Vagina (tissue), 2 donors: ENCODE results near the gene ZIC4. TPM values are rescaled to one million over a fixed set of nuclear protein-coding genes. Genes with fewer than 3 reads are reported as not detected.

ENCODE experiments used
- DNase-seq, 2 donors: peaks; one replicate each; pipeline ENCODE4 v3.0.0-alpha.2; 2017; ENCODE audit errors: extremely low spot score in 2 of 2
- H3K27ac ChIP-seq: fragments of 200-600 bp; sonication (generic); one replicate; pipeline ENCODE4 v1.5.1; 2019
- H3K27me3 ChIP-seq: fragments of 200-600 bp; sonication (generic); one replicate; pipeline ENCODE4 v1.5.1; 2019
- H3K36me3 ChIP-seq, 2 donors: fragments of 200-600 bp; sonication (generic); one replicate each; pipeline ENCODE4 v1.5.1; 2017 to 2019
- H3K4me1 ChIP-seq: fragments of 200-600 bp; sonication (generic); one replicate; pipeline ENCODE4 v1.5.1; 2019
- H3K4me3 ChIP-seq, 2 donors: fragments of 200-600 bp; sonication (generic); 1 replicate in 1 of 2; 2 replicates in 1 of 2; pipeline ENCODE4 v1.5.1; 2016 to 2019
- H3K9me3 ChIP-seq: fragments of 200-600 bp; sonication (generic); one replicate; pipeline ENCODE4 v1.5.1; 2019
- POLR2A ChIP-seq, 2 donors: fragments of 450-650 bp; IDR thresholded peaks; one replicate each; pipeline ENCODE4 v1.6.1; 2017; ENCODE audit warnings: antibody characterized with exemption in 2 of 2, mild to moderate bottlenecking in 2 of 2, moderate library complexity in 2 of 2
- POLR2AphosphoS5 ChIP-seq, 2 donors: sonication (generic); formaldehyde crosslinking; IDR thresholded peaks; one replicate each; pipeline ENCODE4 v1.9.0; 2017; ENCODE audit warnings: antibody characterized with exemption in 2 of 2, mild to moderate bottlenecking in 2 of 2, low read depth in 1 of 2; ENCODE audit not compliant: insufficient read depth in 1 of 2
- intact Hi-C: fragments of 100-400 bp; cut with DNase I; formaldehyde crosslinking; loops from one replicate; pipeline ENCODE4 v1.15.1; 2023
- total RNA-seq: library from RNA; depleted of rRNA; stranded (reverse); fragments of >200 nt; gene quantifications from one replicate; pipeline ENCODE4 v1.2.3, GENCODE V29; 2016
- TF ChIP-seq, protein P1 (sequence below), 3 experiments: fragments of 450-650 bp in 2 of 3; fragments of 200-600 bp in 1 of 3; sonication (generic) in 1 of 3; IDR thresholded peaks; one replicate each; pipeline ENCODE4 v1.5.1; 2017 to 2019; ENCODE audit warnings: antibody characterized with exemption in 3 of 3, mild to moderate bottlenecking in 2 of 3, moderate library complexity in 2 of 3

Gene ZIC4
- total RNA-seq, 1 donor from 2014 or later: not detected

- intact Hi-C loops: no loop called here
- H3K27me3 ChIP-seq: peaks cover 20% of the 10 kb centered on the region
- H3K4me1 ChIP-seq: peaks cover 10% of the 10 kb centered on the region
- no peak overlapping the region for H3K27ac ChIP-seq
- H3K4me3 ChIP-seq: no peak overlapping the region
- H3K36me3 ChIP-seq: no peaks in the 10 kb centered on the region
- no peak for DNase-seq
- H3K9me3 ChIP-seq: no peaks in the 10 kb centered on the region
- TF ChIP-seq POLR2AphosphoS5 (IDR thresholded peaks at IDR 0.05; ENCODE audit: insufficient read depth in 1 of 2, low read depth in 1 of 2) (no peak), POLR2A (IDR thresholded peaks at IDR 0.05) (no peak)
- TF ChIP-seq, protein P1, sequence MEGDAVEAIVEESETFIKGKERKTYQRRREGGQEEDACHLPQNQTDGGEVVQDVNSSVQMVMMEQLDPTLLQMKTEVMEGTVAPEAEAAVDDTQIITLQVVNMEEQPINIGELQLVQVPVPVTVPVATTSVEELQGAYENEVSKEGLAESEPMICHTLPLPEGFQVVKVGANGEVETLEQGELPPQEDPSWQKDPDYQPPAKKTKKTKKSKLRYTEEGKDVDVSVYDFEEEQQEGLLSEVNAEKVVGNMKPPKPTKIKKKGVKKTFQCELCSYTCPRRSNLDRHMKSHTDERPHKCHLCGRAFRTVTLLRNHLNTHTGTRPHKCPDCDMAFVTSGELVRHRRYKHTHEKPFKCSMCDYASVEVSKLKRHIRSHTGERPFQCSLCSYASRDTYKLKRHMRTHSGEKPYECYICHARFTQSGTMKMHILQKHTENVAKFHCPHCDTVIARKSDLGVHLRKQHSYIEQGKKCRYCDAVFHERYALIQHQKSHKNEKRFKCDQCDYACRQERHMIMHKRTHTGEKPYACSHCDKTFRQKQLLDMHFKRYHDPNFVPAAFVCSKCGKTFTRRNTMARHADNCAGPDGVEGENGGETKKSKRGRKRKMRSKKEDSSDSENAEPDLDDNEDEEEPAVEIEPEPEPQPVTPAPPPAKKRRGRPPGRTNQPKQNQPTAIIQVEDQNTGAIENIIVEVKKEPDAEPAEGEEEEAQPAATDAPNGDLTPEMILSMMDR (IDR thresholded peaks at IDR 0.05): no peak
These were observed 15.0 kb upstream of the ZIC4 start for GRCh38 chr3:147421184-147421912.

DNA sequence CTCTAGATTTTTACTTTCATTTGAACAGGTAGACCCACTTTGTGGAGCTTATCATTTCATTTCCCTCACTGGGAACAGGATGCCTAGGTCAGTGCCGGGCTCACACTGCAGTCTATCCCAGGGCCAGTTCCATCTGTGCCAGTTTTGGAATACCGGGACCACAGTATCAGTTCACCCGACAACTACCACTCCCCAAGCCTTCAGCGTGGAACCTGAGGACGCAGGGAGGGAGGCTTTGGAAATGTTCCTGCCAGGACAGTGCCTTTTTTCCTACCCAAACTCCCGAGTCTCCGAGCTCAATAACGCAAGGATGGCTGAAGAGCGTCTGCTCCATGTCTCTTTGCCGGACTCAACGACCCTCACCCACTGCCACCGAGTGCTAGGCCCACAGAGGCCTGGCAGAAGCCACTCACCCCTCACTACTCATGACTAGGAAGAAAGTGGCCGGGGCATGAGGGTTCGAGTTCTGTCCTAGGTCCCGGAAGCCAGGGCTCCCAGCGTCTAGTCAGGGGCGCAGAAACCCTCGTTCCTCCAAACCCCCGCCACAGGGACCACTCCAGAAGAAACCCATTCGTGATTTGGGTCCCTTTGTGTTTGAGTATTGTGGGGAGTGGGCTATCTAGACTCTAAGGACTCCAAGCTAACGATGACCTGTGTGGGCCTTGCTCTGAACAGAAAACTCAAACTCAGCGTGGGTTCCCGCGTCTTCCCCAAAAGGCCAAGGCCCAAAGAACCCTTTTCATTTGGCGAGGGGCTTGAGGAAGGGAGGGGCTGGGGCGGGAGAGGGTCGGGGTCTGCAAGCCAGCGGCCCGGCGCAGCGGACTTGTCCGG is 14.2 kb upstream of the ZIC4 start:
- H3K36me3 ChIP-seq: no peaks in the 10 kb centered on the region
- no peaks in the 10 kb centered on the region for H3K9me3 ChIP-seq
- H3K27me3 ChIP-seq: peaks cover 24% of the 10 kb centered on the region
- no peak overlapping the region for H3K27ac ChIP-seq
- H3K4me1 ChIP-seq: peaks cover 10% of the 10 kb centered on the region
- intact Hi-C loops: no loop called here
- no peak for DNase-seq
- no peak for TF ChIP-seq POLR2AphosphoS5 (IDR thresholded peaks at IDR 0.05; ENCODE audit: insufficient read depth in 1 of 2, low read depth in 1 of 2)
- TF ChIP-seq, protein P1 (IDR thresholded peaks at IDR 0.05): no peak
- no peak for TF ChIP-seq POLR2A (IDR thresholded peaks at IDR 0.05)
- no peak overlapping the region for H3K4me3 ChIP-seq

- DNase-seq: no peak
- H3K36me3 ChIP-seq: no peaks in the 10 kb centered on the region
- no peak overlapping the region for H3K4me3 ChIP-seq
- peaks cover 10% of the 10 kb centered on the region for H3K4me1 ChIP-seq
- no peak for TF ChIP-seq POLR2A (IDR thresholded peaks at IDR 0.05)
- TF ChIP-seq, protein P1 (IDR thresholded peaks at IDR 0.05): no peak
- TF ChIP-seq POLR2AphosphoS5 (IDR thresholded peaks at IDR 0.05; ENCODE audit: insufficient read depth in 1 of 2, low read depth in 1 of 2): no peak
- H3K27ac ChIP-seq: no peak overlapping the region
- intact Hi-C loops: no loop called here
- peaks cover 29% of the 10 kb centered on the region for H3K27me3 ChIP-seq
- H3K9me3 ChIP-seq: no peaks in the 10 kb centered on the region
These were observed 13.5 kb upstream of the ZIC4 start for GRCh38 chr3:147419781-147420224.

GRCh38 chr3:147418808-147419701 is 12.7 kb upstream of the ZIC4 start:
- Histone ChIP-seq H3K4me3 (peak overlapping the region in 1 of 2 donors; percentile 34), H3K36me3 (no peaks in the 10 kb centered on the region), H3K27me3 (peaks cover 37% of the 10 kb centered on the region), H3K4me1 (peaks cover 10% of the 10 kb centered on the region), H3K9me3 (no peaks in the 10 kb centered on the region), H3K27ac (no peak overlapping the region)
- TF ChIP-seq POLR2A (IDR thresholded peaks at IDR 0.05): no peak
- TF ChIP-seq, protein P1 (IDR thresholded peaks at IDR 0.05): no peak
- TF ChIP-seq POLR2AphosphoS5 (IDR thresholded peaks at IDR 0.05; ENCODE audit: insufficient read depth in 1 of 2, low read depth in 1 of 2): no peak
- DNase-seq: no peak
- intact Hi-C loops: no loop called here
